H1 (cell line): ENCODE measurements around the gene RASGEF1C. TPM values are rescaled to one million over a fixed set of nuclear protein-coding genes. Genes with fewer than 3 reads are reported as not detected.

ENCODE experiments used
- ATF2 ChIP-seq: IDR thresholded peaks from 2 replicates; pipeline ENCODE4 v1.6.1; 2012; ENCODE audit warnings: low read length, inconsistent platforms
- CHD7 ChIP-seq: fragments of 300-600 bp; sonication (generic); IDR thresholded peaks from 2 replicates; pipeline ENCODE4 v1.7.1; 2012; ENCODE audit warnings: low read length, moderate library complexity, mild to moderate bottlenecking, inconsistent platforms; ENCODE audit not compliant: insufficient replicate concordance
- polyA plus RNA-seq, 7 experiments: library from polyadenylated mRNA; depleted of rRNA in 3 of 7; stranded (reverse) in 5 of 7; unstranded in 2 of 7; fragments of >200 nt in 5 of 7; fragments of 200-250 nt in 2 of 7; gene quantifications; 1 replicate in 5 of 7; 2 replicates in 1 of 7; 4 replicates in 1 of 7; pipeline versions ENCODE4 v1.2.1 to v1.2.3, GENCODE V29; 2011 to 2013; ENCODE audit warnings: missing spikeins in 2 of 7, mixed read lengths in 2 of 7
- total RNA-seq: library from RNA; stranded (reverse); fragmentation: NEBNext Ultra II Directional; extraction: Animal tissue kit (Norgen Biotek cat#: 25700); gene quantifications from 2 replicates; pipeline ENCODE4 v1.2.1, GENCODE V29; 2021

The RASGEF1C gene
- total and polyA plus RNA-seq, 2 of the 8 experiments (the other 6 are each of a cell fraction or from before 2014, with no cell fraction given) = 0.26 to 0.61 TPM

GRCh38 chr5:180112181-180112861 lies 96.7 kb downstream of the RASGEF1C start (continued):
- no peak for TF ChIP-seq CHD7
- TF ChIP-seq ATF2 = no peak
